Vagina (tissue), 2 donors: ENCODE data around the gene MFSD8. TPM values are rescaled to one million over a fixed set of nuclear protein-coding genes. Genes with fewer than 3 reads are reported as not detected.
A peak's percentile ranks its signal among the peaks of the same experiment; 100 is the strongest.
"Not testable (repeated sequence)": the region's sequence is repeated elsewhere in the genome, so short reads cannot be mapped to it uniquely, and the experiment has no call there.

Experiments
- DNase-seq, 2 donors: peaks; one replicate each; pipeline ENCODE4 v3.0.0-alpha.2; 2017; ENCODE audit errors: extremely low spot score in 2 of 2
- H3K27ac ChIP-seq: fragments of 200-600 bp; sonication (generic); one replicate; pipeline ENCODE4 v1.5.1; 2019
- H3K27me3 ChIP-seq: fragments of 200-600 bp; sonication (generic); one replicate; pipeline ENCODE4 v1.5.1; 2019
- H3K36me3 ChIP-seq, 2 donors: fragments of 200-600 bp; sonication (generic); one replicate each; pipeline ENCODE4 v1.5.1; 2017 to 2019
- H3K4me1 ChIP-seq: fragments of 200-600 bp; sonication (generic); one replicate; pipeline ENCODE4 v1.5.1; 2019
- H3K4me3 ChIP-seq, 2 donors: fragments of 200-600 bp; sonication (generic); 1 replicate in 1 of 2; 2 replicates in 1 of 2; pipeline ENCODE4 v1.5.1; 2016 to 2019
- H3K9me3 ChIP-seq: fragments of 200-600 bp; sonication (generic); one replicate; pipeline ENCODE4 v1.5.1; 2019
- CTCF ChIP-seq, 3 experiments: fragments of 450-650 bp in 2 of 3; fragments of 200-600 bp in 1 of 3; sonication (generic) in 1 of 3; IDR thresholded peaks; one replicate each; pipeline ENCODE4 v1.5.1; 2017 to 2019; ENCODE audit warnings: antibody characterized with exemption in 3 of 3, mild to moderate bottlenecking in 2 of 3, moderate library complexity in 2 of 3
- POLR2A ChIP-seq, 2 donors: fragments of 450-650 bp; IDR thresholded peaks; one replicate each; pipeline ENCODE4 v1.6.1; 2017; ENCODE audit warnings: antibody characterized with exemption in 2 of 2, mild to moderate bottlenecking in 2 of 2, moderate library complexity in 2 of 2
- POLR2AphosphoS5 ChIP-seq, 2 donors: sonication (generic); formaldehyde crosslinking; IDR thresholded peaks; one replicate each; pipeline ENCODE4 v1.9.0; 2017; ENCODE audit warnings: antibody characterized with exemption in 2 of 2, mild to moderate bottlenecking in 2 of 2, low read depth in 1 of 2; ENCODE audit not compliant: insufficient read depth in 1 of 2
- intact Hi-C: fragments of 100-400 bp; cut with DNase I; formaldehyde crosslinking; loops from one replicate; pipeline ENCODE4 v1.15.1; 2023
- total RNA-seq: library from RNA; depleted of rRNA; stranded (reverse); fragments of >200 nt; gene quantifications from one replicate; pipeline ENCODE4 v1.2.3, GENCODE V29; 2016

Gene MFSD8
- total RNA-seq, 1 donor from 2014 or later, result 38.8 TPM

GRCh38 chr4:127965803-127966175 lies 816 bp upstream of the MFSD8 start:
- intact Hi-C loops, result loop anchor here (5.0 kb wide), 1 partner anchor 183 kb away; the partner anchor contains the start of gene HSPA4L
- DNase-seq, result peak in 1 of 2 donors; percentile 88
- H3K4me1 ChIP-seq, result peaks cover 16% of the 10 kb centered on the region

GRCh38 chr4:127964426-127965061 lies 429 bp downstream of the MFSD8 start:
- intact Hi-C loops, result loop anchor here (5.0 kb wide), 1 partner anchor 182 kb away; the partner anchor contains the start of gene HSPA4L
- Histone ChIP-seq H3K4me1 (peaks cover 16% of the 10 kb centered on the region), H3K27ac (peak overlapping the region; percentile 92), H3K4me3 (peak overlapping the region; percentile 68 to 77)
- H3K36me3 ChIP-seq, H3K9me3 ChIP-seq, DNase-seq, H3K27me3 ChIP-seq: not testable (repeated sequence)

More at GRCh38 chr4:127965803-127966175, 816 bp upstream of the MFSD8 start:
- TF ChIP-seq POLR2AphosphoS5 (IDR thresholded peaks at IDR 0.05; ENCODE audit: insufficient read depth in 1 of 2, low read depth in 1 of 2), result no peak
- no peak for TF ChIP-seq CTCF (IDR thresholded peaks at IDR 0.05)
- no peak for TF ChIP-seq POLR2A (IDR thresholded peaks at IDR 0.05)
- peak overlapping the region; percentile 92 for H3K27ac ChIP-seq
- H3K4me3 ChIP-seq, result peak overlapping the region; percentile 68 to 77
- H3K27me3 ChIP-seq, result no peaks in the 10 kb centered on the region
- H3K9me3 ChIP-seq, result no peaks in the 10 kb centered on the region
- H3K36me3 ChIP-seq, result no peaks in the 10 kb centered on the region

GRCh38 chr4:127963633-127964398 lies 1.2 kb downstream of the MFSD8 start:
- H3K36me3 ChIP-seq, H3K27me3 ChIP-seq, DNase-seq, H3K9me3 ChIP-seq, intact Hi-C loops: not testable (repeated sequence)
- H3K4me1 ChIP-seq, result peaks cover 16% of the 10 kb centered on the region
- peak overlapping the region; percentile 92 for H3K27ac ChIP-seq
- H3K4me3 ChIP-seq, result peak overlapping the region; percentile 68 to 77

- Histone ChIP-seq H3K4me3 (no peak overlapping the region), H3K4me1 (peaks cover 7% of the 10 kb centered on the region), H3K27me3 (no peaks in the 10 kb centered on the region), H3K9me3 (no peaks in the 10 kb centered on the region), H3K36me3 (peaks cover 0 to 7% of the 10 kb centered on the region in 2 donors), H3K27ac (no peak overlapping the region)
- TF ChIP-seq POLR2A (IDR thresholded peaks at IDR 0.05) (no peak), CTCF (IDR thresholded peaks at IDR 0.05) (no peak), POLR2AphosphoS5 (IDR thresholded peaks at IDR 0.05; ENCODE audit: insufficient read depth in 1 of 2, low read depth in 1 of 2) (no peak)
- intact Hi-C loops, result no loop called here
- DNase-seq, result no peak
Observed at GRCh38 chr4:127959794-127960193, 5.2 kb downstream of the MFSD8 start.

GRCh38 chr4:127957105-127957504 lies 7.9 kb downstream of the MFSD8 start:
- Histone ChIP-seq H3K27ac (no peak overlapping the region), H3K9me3 (no peaks in the 10 kb centered on the region), H3K27me3 (no peaks in the 10 kb centered on the region), H3K4me1 (no peaks in the 10 kb centered on the region), H3K4me3 (no peak overlapping the region), H3K36me3 (peaks cover 0 to 15% of the 10 kb centered on the region in 2 donors)
- DNase-seq, result no peak
- no peak for TF ChIP-seq POLR2A (IDR thresholded peaks at IDR 0.05)
- TF ChIP-seq CTCF (IDR thresholded peaks at IDR 0.05), result no peak
- intact Hi-C loops, result no loop called here

GRCh38 chr4:127936974-127937373 lies 28.0 kb downstream of the MFSD8 start:
- no peaks in the 10 kb centered on the region for H3K27me3 ChIP-seq
- no peak for TF ChIP-seq CTCF (IDR thresholded peaks at IDR 0.05)
- no peak for TF ChIP-seq POLR2AphosphoS5 (IDR thresholded peaks at IDR 0.05; ENCODE audit: insufficient read depth in 1 of 2, low read depth in 1 of 2)
- TF ChIP-seq POLR2A (IDR thresholded peaks at IDR 0.05), result no peak
- intact Hi-C loops, result no loop called here
- H3K9me3 ChIP-seq, result no peaks in the 10 kb centered on the region
- DNase-seq, result no peak
- H3K4me3 ChIP-seq, result no peak overlapping the region
- H3K4me1 ChIP-seq, result no peaks in the 10 kb centered on the region
- peaks cover 0 to 12% of the 10 kb centered on the region in 2 donors for H3K36me3 ChIP-seq
- no peak overlapping the region for H3K27ac ChIP-seq

- DNase-seq, H3K27ac ChIP-seq, H3K4me1 ChIP-seq, H3K27me3 ChIP-seq, intact Hi-C loops, H3K9me3 ChIP-seq, H3K4me3 ChIP-seq: not testable (repeated sequence)
- peaks cover 0 to 19% of the 10 kb centered on the region in 2 donors for H3K36me3 ChIP-seq
Observed at GRCh38 chr4:127931836-127932235, 33.1 kb downstream of the MFSD8 start.
